Fibroblast of skin of right quadriceps (primary cell): ENCODE data around the gene TMEM74B.
"Not testable (repeated sequence)": the region's sequence is repeated elsewhere in the genome, so short reads cannot be mapped to it uniquely, and the experiment has no call there.

Experiments
- DNase-seq: peaks from one replicate; pipeline ENCODE4 v3.0.0-alpha.2; 2013

TMEM74B gene

GRCh38 chr20:1184638-1185315, at the start of gene TMEM74B:
TSS of gene TMEM74B (minus strand) at chr20:1184981. CDS start at chr20:1183801, 1,180 bp downstream.
- DNase-seq, result no peak

DNA sequence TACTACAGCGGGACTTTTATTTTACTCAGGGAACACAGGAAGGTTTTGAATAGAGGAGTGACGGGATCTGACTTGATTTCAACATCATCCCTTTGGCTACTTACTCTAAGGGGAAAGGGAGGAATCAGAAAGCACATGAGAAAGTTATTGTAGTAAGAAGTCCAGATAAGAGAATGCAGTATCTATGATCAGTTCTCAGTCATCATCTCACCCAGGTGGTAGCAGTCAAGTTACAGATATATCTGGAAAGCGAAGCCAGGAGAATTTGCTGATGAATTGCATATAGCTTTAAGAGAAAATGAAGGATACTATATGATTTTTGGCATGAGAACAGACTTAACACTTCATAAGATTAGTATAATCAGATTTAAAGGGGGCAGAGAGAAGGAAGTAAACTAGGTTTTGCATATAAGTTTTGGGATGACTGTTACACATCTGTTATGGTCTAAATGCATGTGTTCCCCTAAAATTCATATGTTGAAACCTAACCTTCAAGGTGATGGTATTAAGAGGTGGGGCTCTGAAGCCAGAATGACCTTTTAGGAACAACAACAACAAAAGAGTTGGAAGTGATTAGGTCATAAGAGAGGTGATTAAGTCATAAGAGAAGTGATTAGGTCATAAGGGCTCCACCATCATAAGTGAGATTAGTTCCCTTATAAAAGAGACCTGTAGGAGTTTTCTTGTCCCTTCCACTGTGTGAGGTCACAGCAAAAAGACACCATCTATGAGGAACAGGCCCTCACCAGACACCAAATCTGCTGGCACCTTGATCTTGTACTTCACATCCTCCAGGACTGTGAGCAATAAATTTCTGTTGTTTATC, 47.7 kb upstream of the TMEM74B start:
- no peak for DNase-seq

- DNase-seq, result no peak
Measured at GRCh38 chr20:1229541-1229940, 44.8 kb upstream of the TMEM74B start.

- DNase-seq, result peak; percentile 73
Measured at GRCh38 chr20:1225783-1226654, 41.2 kb upstream of the TMEM74B start, which contains the start of gene RAD21L1. TSS of gene RAD21L1 (plus strand) at chr20:1226044. CDS start at chr20:1228454, 2,410 bp downstream.

GRCh38 chr20:1225263-1225782, 40.5 kb upstream of the TMEM74B start:
- DNase-seq, result no peak

GRCh38 chr20:1224205-1224890, 39.6 kb upstream of the TMEM74B start:
- no peak for DNase-seq

- DNase-seq, result not testable (repeated sequence)
Measured at GRCh38 chr20:1222750-1223149, 38.0 kb upstream of the TMEM74B start.

- not testable (repeated sequence) for DNase-seq
Measured at GRCh38 chr20:1216527-1217427, 32.0 kb upstream of the TMEM74B start.

DNA sequence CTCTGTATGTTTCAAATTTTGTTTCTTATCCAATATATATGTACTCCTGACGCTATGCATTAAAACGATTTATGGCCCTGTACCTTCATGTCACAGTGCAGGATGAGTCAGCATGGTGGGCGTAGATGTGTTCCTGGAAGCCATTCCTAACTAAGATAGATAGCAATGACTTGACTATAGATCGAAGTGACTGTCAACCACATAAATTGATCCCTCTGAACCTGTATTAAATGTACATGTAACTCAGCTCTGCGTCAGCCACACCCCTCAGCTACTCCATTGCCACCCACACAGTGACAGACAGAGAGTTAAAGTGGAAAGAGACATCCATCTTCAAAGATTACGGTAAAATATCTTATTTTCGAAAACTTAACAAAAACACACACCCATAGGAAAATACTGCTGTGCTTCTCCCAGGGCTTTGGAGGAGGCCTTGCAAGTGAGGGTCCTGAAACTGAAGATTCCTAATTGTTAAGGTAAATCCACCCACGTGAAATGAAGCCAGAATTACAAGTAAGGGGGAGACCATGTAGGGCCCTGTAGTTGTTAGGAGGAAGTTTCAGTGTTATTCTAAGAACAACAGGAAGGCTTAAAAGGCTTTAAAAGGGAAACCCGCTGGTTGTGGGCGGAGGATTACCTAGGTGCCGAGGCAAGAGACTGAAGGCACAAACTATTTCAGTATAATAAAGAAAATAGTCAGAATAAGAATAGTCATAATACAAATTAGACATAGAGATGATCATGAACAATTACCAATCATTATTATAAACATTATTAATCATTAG, 30.8 kb upstream of the TMEM74B start:
- no peak for DNase-seq

DNA sequence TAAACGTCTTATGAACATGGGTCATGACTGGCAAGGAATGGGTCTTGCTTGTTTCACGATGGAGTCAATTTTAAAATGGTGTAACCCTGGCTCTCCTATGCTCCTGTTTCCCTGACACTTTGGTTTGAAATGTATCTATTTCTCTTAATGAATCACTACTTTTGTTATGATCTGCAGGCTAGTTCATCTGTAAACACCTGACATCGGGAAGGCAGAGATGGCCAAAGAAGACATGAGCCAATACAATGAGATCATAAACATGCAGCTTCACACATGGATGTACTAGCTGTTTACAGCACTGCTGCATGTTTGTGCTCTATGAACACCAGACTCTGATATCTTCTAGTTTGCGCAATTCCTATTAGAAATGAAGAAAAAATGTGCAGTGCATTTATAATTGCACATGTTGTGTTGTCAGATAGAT, 30.1 kb upstream of the TMEM74B start:
- no peak for DNase-seq

GRCh38 chr20:1212607-1213396, 28.0 kb upstream of the TMEM74B start:
- peak; percentile 61 for DNase-seq

DNA sequence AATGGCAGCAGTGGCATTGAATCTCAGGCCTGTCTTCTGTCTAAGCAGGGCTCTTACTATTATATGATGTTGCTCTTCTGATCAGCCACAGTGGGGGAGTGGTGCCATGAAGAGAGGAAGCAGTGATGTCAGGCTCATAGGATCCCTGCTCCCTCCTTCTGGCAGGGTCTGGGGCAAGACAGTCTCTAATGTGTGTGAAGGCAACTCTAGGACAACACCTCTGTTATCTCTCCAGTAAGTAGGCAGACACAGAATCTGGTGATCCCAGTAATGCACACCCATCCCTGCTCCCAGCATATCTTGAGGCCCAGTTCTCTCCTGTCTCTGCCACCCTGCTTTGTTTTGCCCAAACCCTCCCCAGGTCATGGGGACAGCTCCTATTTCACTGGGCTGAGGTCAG, 27.2 kb upstream of the TMEM74B start:
- no peak for DNase-seq

DNA sequence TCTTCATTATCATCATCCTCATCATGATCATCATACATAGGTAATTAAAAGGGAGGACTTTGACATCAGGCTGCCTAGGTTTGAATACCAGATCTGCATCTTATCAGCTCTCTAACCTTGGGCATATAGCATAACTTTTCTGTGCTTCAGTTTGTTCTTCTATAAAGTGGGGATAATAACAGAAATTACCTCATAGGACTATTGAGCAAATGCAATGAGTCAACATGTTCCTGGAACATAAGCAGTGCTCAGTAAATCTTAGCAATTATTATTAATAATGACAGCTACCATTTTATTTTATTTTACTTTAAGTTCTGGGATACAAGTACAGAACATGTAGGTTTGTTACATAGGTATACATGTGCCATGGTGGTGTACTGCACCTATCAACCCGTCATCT, 25.7 kb upstream of the TMEM74B start:
- no peak for DNase-seq

DNA sequence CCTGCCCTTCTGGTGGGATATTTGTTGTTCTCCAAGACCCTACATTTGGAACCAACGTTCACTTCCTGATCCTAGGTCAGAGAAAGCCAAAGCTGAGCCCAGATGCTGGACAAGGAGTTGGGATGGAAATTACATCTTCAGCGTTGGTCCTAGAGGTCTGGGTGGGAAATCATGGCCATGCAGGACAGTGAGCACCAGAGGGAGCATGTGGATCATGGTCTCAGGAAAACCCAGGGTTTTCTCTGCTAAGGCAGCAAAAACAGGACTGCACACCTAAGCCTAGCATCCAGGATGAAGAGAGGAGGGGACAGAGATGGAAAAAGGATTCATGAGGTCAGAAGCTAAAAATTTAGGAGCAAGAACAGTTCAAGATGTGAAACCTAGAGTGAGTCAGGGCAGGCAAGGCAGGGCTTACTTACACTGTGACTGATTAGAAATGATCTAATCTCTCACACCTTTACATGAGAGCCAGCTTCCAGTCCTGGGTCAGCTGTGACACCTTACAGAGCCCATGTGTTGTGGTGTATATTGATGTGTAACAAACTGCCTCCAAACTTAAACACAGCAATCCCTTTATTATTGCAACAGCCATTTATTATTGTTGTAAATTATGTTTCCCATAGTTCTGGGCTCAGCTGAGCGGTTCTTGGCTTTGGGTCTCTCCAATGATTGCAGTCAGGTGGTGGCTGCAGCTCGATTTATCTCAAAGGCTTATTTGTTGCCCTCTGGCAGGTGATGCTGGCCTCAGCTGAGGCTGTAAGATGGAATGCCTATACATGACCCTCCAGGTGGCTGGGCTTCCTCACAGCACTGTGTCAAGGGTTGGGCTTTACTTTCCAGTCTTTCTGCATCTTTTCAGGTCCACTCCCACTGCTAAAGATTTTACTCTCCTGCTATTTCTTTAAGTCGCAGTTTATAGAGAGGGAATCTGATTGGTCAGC, 24.9 kb upstream of the TMEM74B start:
- DNase-seq, result no peak

- no peak for DNase-seq
Measured at GRCh38 chr20:1207293-1207878, 22.6 kb upstream of the TMEM74B start.

GRCh38 chr20:1206366-1207148, 21.8 kb upstream of the TMEM74B start:
- no peak for DNase-seq

- DNase-seq, result no peak
Measured at GRCh38 chr20:1205802-1206201, 21.0 kb upstream of the TMEM74B start.
